Hippocampal formation (tissue), 2 donors: ENCODE measurements around the gene PARM1.
"Not testable (repeated sequence)": the region's sequence is repeated elsewhere in the genome, so short reads cannot be mapped to it uniquely, and the experiment has no call there.

Experiments
- DNase-seq, 2 donors: peaks; one replicate each; lab custom pipeline; 2025; lab: John Stamatoyannopoulos, UW

Gene PARM1

GRCh38 chr4:74983253-74983635 lies 50.3 kb downstream of the PARM1 start:
- DNase-seq: no peak

GRCh38 chr4:74990276-74990875 lies 57.5 kb downstream of the PARM1 start:
- DNase-seq: no peak

- DNase-seq: not testable (repeated sequence)
Measured at GRCh38 chr4:74994436-74994835, 61.5 kb downstream of the PARM1 start.

GRCh38 chr4:74996996-74997395 lies 64.1 kb downstream of the PARM1 start:
- DNase-seq: no peak

- DNase-seq: peak in 1 of 2 donors; percentile 18
Measured at GRCh38 chr4:74997948-74998729, 65.2 kb downstream of the PARM1 start.

- no peak for DNase-seq
Measured at GRCh38 chr4:74999714-75000309, 66.9 kb downstream of the PARM1 start.

- DNase-seq: no peak
Measured at GRCh38 chr4:75001871-75002270, 69.0 kb downstream of the PARM1 start.

- DNase-seq: no peak
Measured at GRCh38 chr4:75002381-75002780, 69.5 kb downstream of the PARM1 start.

GRCh38 chr4:75003979-75004378 lies 71.1 kb downstream of the PARM1 start:
- no peak for DNase-seq

GRCh38 chr4:75004755-75005668 lies 72.1 kb downstream of the PARM1 start:
- DNase-seq: no peak

GRCh38 chr4:75005727-75006126 lies 72.8 kb downstream of the PARM1 start:
- DNase-seq: no peak

GRCh38 chr4:75007891-75008290 lies 75.0 kb downstream of the PARM1 start:
- DNase-seq: no peak

- DNase-seq: no peak
Measured at GRCh38 chr4:75009138-75009537, 76.2 kb downstream of the PARM1 start.

- DNase-seq: no peak
Measured at GRCh38 chr4:75011131-75011795, 78.3 kb downstream of the PARM1 start.

GRCh38 chr4:75015627-75016026 lies 82.7 kb downstream of the PARM1 start:
- no peak for DNase-seq

GRCh38 chr4:75016472-75016871 lies 83.6 kb downstream of the PARM1 start:
- DNase-seq: no peak

GRCh38 chr4:75018811-75019479 lies 86.0 kb downstream of the PARM1 start:
- no peak for DNase-seq

- DNase-seq: no peak
Measured at GRCh38 chr4:75025431-75025830, 92.5 kb downstream of the PARM1 start.

GRCh38 chr4:75028196-75028854 lies 95.4 kb downstream of the PARM1 start:
- no peak for DNase-seq

- no peak for DNase-seq
Measured at GRCh38 chr4:75030028-75030427, 97.1 kb downstream of the PARM1 start.
